ENCODE data around the gene CLC. TPM values are rescaled to one million over a fixed set of nuclear protein-coding genes. Genes with fewer than 3 reads are reported as not detected.

Gene CLC
- total RNA-seq, 1 experiment from 2014 or later = not detected

- no peaks in the 10 kb centered on the region for H3K36me3 Mint-ChIP-seq
- ChIA-PET CTCF (no interaction called here), POLR2A (no interaction called here)
- no peak overlapping the region for H3K27ac Mint-ChIP-seq
- H3K4me1 Mint-ChIP-seq = no peaks in the 10 kb centered on the region
- no peak for DNase-seq (ENCODE audit: low spot score)
- no peak overlapping the region for H3K4me3 Mint-ChIP-seq
- TF ChIP-seq, protein P1, sequence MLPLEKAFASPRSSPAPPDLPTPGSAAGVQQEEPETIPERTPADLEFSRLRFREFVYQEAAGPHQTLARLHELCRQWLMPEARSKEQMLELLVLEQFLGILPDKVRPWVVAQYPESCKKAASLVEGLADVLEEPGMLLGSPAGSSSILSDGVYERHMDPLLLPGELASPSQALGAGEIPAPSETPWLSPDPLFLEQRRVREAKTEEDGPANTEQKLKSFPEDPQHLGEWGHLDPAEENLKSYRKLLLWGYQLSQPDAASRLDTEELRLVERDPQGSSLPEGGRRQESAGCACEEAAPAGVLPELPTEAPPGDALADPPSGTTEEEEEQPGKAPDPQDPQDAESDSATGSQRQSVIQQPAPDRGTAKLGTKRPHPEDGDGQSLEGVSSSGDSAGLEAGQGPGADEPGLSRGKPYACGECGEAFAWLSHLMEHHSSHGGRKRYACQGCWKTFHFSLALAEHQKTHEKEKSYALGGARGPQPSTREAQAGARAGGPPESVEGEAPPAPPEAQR (CRISPR knock-in tag; IDR thresholded peaks at IDR 0.05) = no peak
- TF ChIP-seq, protein P2, sequence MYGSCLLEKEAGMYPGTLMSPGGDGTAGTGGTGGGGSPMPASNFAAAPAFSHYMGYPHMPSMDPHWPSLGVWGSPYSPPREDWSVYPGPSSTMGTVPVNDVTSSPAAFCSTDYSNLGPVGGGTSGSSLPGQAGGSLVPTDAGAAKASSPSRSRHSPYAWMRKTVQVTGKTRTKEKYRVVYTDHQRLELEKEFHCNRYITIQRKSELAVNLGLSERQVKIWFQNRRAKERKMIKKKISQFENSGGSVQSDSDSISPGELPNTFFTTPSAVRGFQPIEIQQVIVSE (CRISPR knock-in tag; IDR thresholded peaks at IDR 0.05; ENCODE audit: borderline replicate concordance) = no peak
- TF ChIP-seq, protein P3, sequence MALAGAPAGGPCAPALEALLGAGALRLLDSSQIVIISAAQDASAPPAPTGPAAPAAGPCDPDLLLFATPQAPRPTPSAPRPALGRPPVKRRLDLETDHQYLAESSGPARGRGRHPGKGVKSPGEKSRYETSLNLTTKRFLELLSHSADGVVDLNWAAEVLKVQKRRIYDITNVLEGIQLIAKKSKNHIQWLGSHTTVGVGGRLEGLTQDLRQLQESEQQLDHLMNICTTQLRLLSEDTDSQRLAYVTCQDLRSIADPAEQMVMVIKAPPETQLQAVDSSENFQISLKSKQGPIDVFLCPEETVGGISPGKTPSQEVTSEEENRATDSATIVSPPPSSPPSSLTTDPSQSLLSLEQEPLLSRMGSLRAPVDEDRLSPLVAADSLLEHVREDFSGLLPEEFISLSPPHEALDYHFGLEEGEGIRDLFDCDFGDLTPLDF (CRISPR knock-in tag; IDR thresholded peaks at IDR 0.05) = no peak
- no peak for TF ChIP-seq ZMAT4 (CRISPR knock-in tag; IDR thresholded peaks at IDR 0.05)
- TF ChIP-seq ZNF671 (CRISPR knock-in tag; IDR thresholded peaks at IDR 0.05) = no peak
- no peak for TF ChIP-seq ZNF396 (CRISPR knock-in tag; IDR thresholded peaks at IDR 0.05; ENCODE audit: borderline replicate concordance)
- no peak for TF ChIP-seq ESRRA (CRISPR knock-in tag; IDR thresholded peaks at IDR 0.05; ENCODE audit: borderline replicate concordance)
- TF ChIP-seq EMX1 (CRISPR knock-in tag; IDR thresholded peaks at IDR 0.05) = no peak
- no peak for TF ChIP-seq HMGA2 (CRISPR knock-in tag; IDR thresholded peaks at IDR 0.05)
- TF ChIP-seq ETV6 (CRISPR knock-in tag; IDR thresholded peaks at IDR 0.05) = no peak
- no peak for TF ChIP-seq ATF1 (CRISPR knock-in tag; IDR thresholded peaks at IDR 0.05)
- no peak for TF ChIP-seq ZNF532 (CRISPR knock-in tag; IDR thresholded peaks at IDR 0.05; ENCODE audit: borderline replicate concordance)
- peaks cover 15% of the 10 kb centered on the region for H3K27me3 Mint-ChIP-seq (ENCODE audit: low read depth)
- ATAC-seq = no peak; the same call in 1 of the 2 replicates
- H3K9me3 Mint-ChIP-seq = peaks cover 11% of the 10 kb centered on the region
Measured at GRCh38 chr19:39709026-39709872, 28.6 kb downstream of the CLC start.

GRCh38 chr19:39708594-39708993, 29.2 kb downstream of the CLC start:
- Mint-ChIP-seq H3K36me3 (no peaks in the 10 kb centered on the region), H3K27ac (no peak overlapping the region), H3K9me3 (peaks cover 10% of the 10 kb centered on the region), H3K27me3 (ENCODE audit: low read depth) (peaks cover 15% of the 10 kb centered on the region), H3K4me1 (no peaks in the 10 kb centered on the region), H3K4me3 (no peak overlapping the region)
- ChIA-PET POLR2A (no interaction called here), CTCF (no interaction called here)
- ATAC-seq (no peak), DNase-seq (ENCODE audit: low spot score) (no peak)
- no peak for TF ChIP-seq HMGXB4 (CRISPR knock-in tag; IDR thresholded peaks at IDR 0.05)
- no peak for TF ChIP-seq CTCF (IDR thresholded peaks at IDR 0.05)
- no peak for TF ChIP-seq SOX15 (CRISPR knock-in tag; IDR thresholded peaks at IDR 0.05)
- TF ChIP-seq GTF2I (CRISPR knock-in tag; conservative IDR thresholded peaks at IDR 0.05) = no peak

Data from WTC11 (cell line).